AG04450 (cell line): ENCODE measurements around the gene CCNY. TPM values are rescaled to one million over a fixed set of nuclear protein-coding genes. Genes with fewer than 3 reads are reported as not detected.

Experiments used
- CTCF ChIA-PET: fragments of 300-600, 350-600 bp; formaldehyde crosslinking; extraction: SDS; loops from one replicate; lab custom pipeline; 2022; ENCODE audit warnings: antibody characterized with exemption, inconsistent platforms; lab: Charles Lee
- POLR2A ChIA-PET: fragments of 350-600 bp; formaldehyde crosslinking; extraction: SDS; loops from one replicate; lab custom pipeline; 2021; ENCODE audit warnings: antibody characterized with exemption, inconsistent platforms; lab: Yijun Ruan, JAX
- DNase-seq: peaks from one replicate; pipeline ENCODE4 v3.0.0-alpha.2; 2011; ENCODE audit warnings: low read depth, low spot score
- H3K27ac ChIP-seq: one replicate; pipeline ENCODE4 v1.5.1; 2012; ENCODE audit warnings: low read depth, low read length, control low read depth
- H3K27me3 ChIP-seq: one replicate; pipeline ENCODE4 v1.6.0; 2012; ENCODE audit warnings: low read length; ENCODE audit not compliant: control insufficient read depth, insufficient read depth
- H3K4me3 ChIP-seq: 2 replicates; pipeline ENCODE4 v1.5.1; 2011; ENCODE audit warnings: mild to moderate bottlenecking, low read depth, low read length, control low read depth
- H3K9me3 ChIP-seq: 2 replicates; pipeline ENCODE4 v1.5.1; 2012; ENCODE audit warnings: low read length; ENCODE audit not compliant: control insufficient read depth, insufficient read depth
- CTCF ChIP-seq: IDR thresholded peaks from 2 replicates; pipeline ENCODE4 v1.5.1; 2011; ENCODE audit warnings: low read depth, low read length, control low read depth, inconsistent platforms
- polyA plus RNA-seq: library from polyadenylated mRNA; depleted of rRNA; stranded (reverse); fragments of >200 nt; gene quantifications from 2 replicates; pipeline ENCODE4 v1.2.3, GENCODE V29; 2011

Gene CCNY
- polyA plus RNA-seq, 1 experiment, result 90.2 TPM

GRCh38 chr10:35505241-35505873 is 169.0 kb downstream of the CCNY start:
- CTCF ChIA-PET, result interaction anchor here (0.6 to 1.7 kb wide), 2 partner anchors 58 to 63 kb away, joined by 3 to 4 read pairs; no protein-coding TSS in a partner anchor
- no peak overlapping the region for H3K27ac ChIP-seq
- DNase-seq, result no peak
- H3K4me3 ChIP-seq, result no peak overlapping the region
- no peaks in the 10 kb centered on the region for H3K27me3 ChIP-seq
- POLR2A ChIA-PET, result no interaction called here
- no peaks in the 10 kb centered on the region for H3K9me3 ChIP-seq
- no peak for TF ChIP-seq CTCF

DNA sequence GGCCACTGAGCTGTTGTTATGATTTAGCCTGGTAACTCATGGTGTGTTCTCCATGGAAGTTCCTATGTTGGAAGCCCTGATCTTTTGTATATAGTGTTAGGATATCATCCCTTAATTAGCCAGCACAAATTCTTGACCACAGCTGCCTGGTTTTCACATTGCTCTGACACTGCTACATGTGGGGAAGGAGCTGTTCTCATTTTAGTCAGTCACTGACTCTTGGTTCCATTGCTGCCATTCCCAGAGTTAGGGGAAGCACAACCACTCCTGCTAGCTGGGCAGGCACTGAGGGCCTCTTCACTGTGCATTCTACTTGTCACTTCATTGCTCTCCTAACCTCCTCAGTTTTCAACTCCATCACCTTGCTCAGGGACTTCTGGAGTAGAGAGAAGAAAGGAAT is 170.4 kb downstream of the CCNY start:
- Histone ChIP-seq H3K27me3 (no peaks in the 10 kb centered on the region), H3K4me3 (no peak overlapping the region), H3K9me3 (no peaks in the 10 kb centered on the region), H3K27ac (no peak overlapping the region)
- ChIA-PET POLR2A (no interaction called here), CTCF (interaction anchor here (1.7 kb wide), 1 partner anchor 56 kb away, joined by 4 read pairs; no protein-coding TSS in a partner anchor)
- TF ChIP-seq CTCF, result no peak
- DNase-seq, result no peak

- CTCF ChIA-PET, result no interaction called here
- TF ChIP-seq CTCF, result no peak
Measured at GRCh38 chr10:35507519-35508109, 171.3 kb downstream of the CCNY start.

DNA sequence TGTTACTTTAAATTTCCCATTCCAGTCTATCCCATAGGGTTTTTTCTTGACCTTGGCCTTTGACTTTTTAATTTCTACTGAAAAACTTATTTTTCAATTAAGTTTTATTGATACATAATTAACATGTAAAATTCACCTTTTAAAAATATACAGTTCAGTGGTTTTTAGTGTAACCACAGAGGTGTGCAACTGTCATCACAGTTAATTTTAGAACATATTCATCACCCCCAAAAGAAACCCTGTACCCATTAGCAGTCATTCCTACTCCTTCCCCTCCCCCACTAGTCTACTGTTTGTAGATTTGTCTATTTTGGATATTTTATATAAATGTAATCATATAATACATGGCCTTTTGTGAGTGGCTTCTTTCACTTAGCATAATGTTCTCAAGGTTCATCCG is 172.3 kb downstream of the CCNY start:
- ChIA-PET POLR2A (no interaction called here), CTCF (no interaction called here)
- H3K9me3 ChIP-seq, result no peaks in the 10 kb centered on the region
- H3K27me3 ChIP-seq, result no peaks in the 10 kb centered on the region
- H3K27ac ChIP-seq, result no peak overlapping the region
- no peak for DNase-seq
- no peak overlapping the region for H3K4me3 ChIP-seq
- no peak for TF ChIP-seq CTCF

More at GRCh38 chr10:35507519-35508109, 171.3 kb downstream of the CCNY start:
- no peak overlapping the region for H3K27ac ChIP-seq
- POLR2A ChIA-PET, result no interaction called here
- DNase-seq, result no peak
- H3K27me3 ChIP-seq, result no peaks in the 10 kb centered on the region
- H3K9me3 ChIP-seq, result no peaks in the 10 kb centered on the region
- no peak overlapping the region for H3K4me3 ChIP-seq

DNA sequence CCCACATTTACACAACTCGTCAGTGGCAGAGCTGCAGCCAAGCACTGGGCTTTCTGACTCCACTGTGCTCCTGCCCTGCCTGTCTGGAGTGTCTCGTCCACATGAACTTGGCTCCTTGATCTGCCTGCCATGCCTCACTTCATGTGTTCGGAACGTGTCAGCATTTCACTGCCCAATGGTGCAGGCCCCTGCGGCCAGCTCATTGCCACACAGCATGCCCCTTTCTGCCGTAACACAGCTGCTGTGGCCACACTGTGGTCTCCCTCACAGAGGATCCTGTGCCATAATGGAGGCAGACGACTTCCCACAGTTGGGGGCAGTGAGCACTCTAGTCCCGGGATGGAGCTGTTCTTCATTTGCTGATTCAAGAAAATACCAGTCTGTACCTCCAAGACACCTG is 174.6 kb downstream of the CCNY start:
- no peak overlapping the region for H3K4me3 ChIP-seq
- H3K27ac ChIP-seq, result no peak overlapping the region
- POLR2A ChIA-PET, result interaction anchor here (0.7 kb wide), 1 partner anchor 376 kb away, joined by 3 read pairs; no protein-coding TSS in a partner anchor
- TF ChIP-seq CTCF, result no peak
- no peak for DNase-seq
- H3K27me3 ChIP-seq, result no peaks in the 10 kb centered on the region
- CTCF ChIA-PET, result interaction anchor here (1.2 kb wide), 1 partner anchor 52 kb away, joined by 5 read pairs; no protein-coding TSS in a partner anchor
- H3K9me3 ChIP-seq, result no peaks in the 10 kb centered on the region
